H1 (cell line): ENCODE data around the gene TAAR8.

Source experiments
- ATF2 ChIP-seq: IDR thresholded peaks from 2 replicates; pipeline ENCODE4 v1.6.1; 2012; ENCODE audit warnings: low read length, inconsistent platforms
- EP300 ChIP-seq, 2 experiments: IDR thresholded peaks; 1 replicate in 1 of 2; 2 replicates in 1 of 2; pipeline ENCODE4 v1.6.1; 2011 to 2012; ENCODE audit warnings: low read depth in 2 of 2, low read length in 2 of 2, mild to moderate bottlenecking in 2 of 2, borderline replicate concordance in 1 of 2, inconsistent platforms in 1 of 2, moderate library complexity in 1 of 2
- EZH2 ChIP-seq: fragments of 200-600 bp; sonication (generic); IDR thresholded peaks from 2 replicates; pipeline ENCODE4 v1.7.1; 2012; ENCODE audit warnings: low read depth, mild to moderate bottlenecking, moderate library complexity, low read length, inconsistent platforms; ENCODE audit not compliant: severe bottlenecking
- GABPA ChIP-seq: IDR thresholded peaks from 2 replicates; pipeline ENCODE4 v1.6.1; 2011; ENCODE audit warnings: mild to moderate bottlenecking, low read length, moderate library complexity, borderline replicate concordance; ENCODE audit not compliant: insufficient read depth
- HDAC6 ChIP-seq: IDR thresholded peaks from one replicate; pipeline ENCODE4 v1.7.1; 2012; ENCODE audit warnings: low read depth, mild to moderate bottlenecking, inconsistent platforms, low read length, moderate library complexity
- JUN ChIP-seq: IDR thresholded peaks from 2 replicates; pipeline ENCODE4 v1.6.1; 2011; ENCODE audit warnings: low read depth, mild to moderate bottlenecking, improper control_type of control experiment, low read length
- JUND ChIP-seq: IDR thresholded peaks from 2 replicates; pipeline ENCODE4 v1.6.1; 2011; ENCODE audit warnings: mild to moderate bottlenecking, improper control_type of control experiment, low read length
- MAX ChIP-seq: IDR thresholded peaks from 2 replicates; pipeline ENCODE4 v1.6.1; 2012; ENCODE audit warnings: inconsistent platforms
- NRF1 ChIP-seq: IDR thresholded peaks from 2 replicates; pipeline ENCODE4 v1.6.1; 2011; ENCODE audit warnings: mild to moderate bottlenecking, low read depth, low read length, improper control_type of control experiment
- TF ChIP-seq, protein P1 (sequence below), 3 experiments: IDR thresholded peaks; 1 replicate in 2 of 3; 2 replicates in 1 of 3; pipeline versions ENCODE4 v1.5.1 to v1.6.1; 2011; ENCODE audit warnings: low read length in 3 of 3, mild to moderate bottlenecking in 3 of 3, inconsistent platforms in 2 of 3, low read depth in 1 of 3, moderate library complexity in 1 of 3; ENCODE audit not compliant: insufficient read depth in 1 of 3; ENCODE audit errors: control extremely low read depth in 1 of 3
- TF ChIP-seq, protein P2 (sequence below): IDR thresholded peaks from 2 replicates; pipeline ENCODE4 v1.6.1; 2011; ENCODE audit warnings: low read depth, mild to moderate bottlenecking, low read length; ENCODE audit not compliant: insufficient read depth

- TF ChIP-seq ATF2 (no peak), EZH2 (no peak), MAX (no peak), EP300 (IDR thresholded peaks at IDR 0.05; ENCODE audit: borderline replicate concordance in 1 of 2, low read depth in 2 of 2, low read length in 2 of 2) (no peak), HDAC6 (no peak), JUN (no peak), NRF1 (no peak), GABPA (no peak), JUND (no peak)
- TF ChIP-seq, protein P1, sequence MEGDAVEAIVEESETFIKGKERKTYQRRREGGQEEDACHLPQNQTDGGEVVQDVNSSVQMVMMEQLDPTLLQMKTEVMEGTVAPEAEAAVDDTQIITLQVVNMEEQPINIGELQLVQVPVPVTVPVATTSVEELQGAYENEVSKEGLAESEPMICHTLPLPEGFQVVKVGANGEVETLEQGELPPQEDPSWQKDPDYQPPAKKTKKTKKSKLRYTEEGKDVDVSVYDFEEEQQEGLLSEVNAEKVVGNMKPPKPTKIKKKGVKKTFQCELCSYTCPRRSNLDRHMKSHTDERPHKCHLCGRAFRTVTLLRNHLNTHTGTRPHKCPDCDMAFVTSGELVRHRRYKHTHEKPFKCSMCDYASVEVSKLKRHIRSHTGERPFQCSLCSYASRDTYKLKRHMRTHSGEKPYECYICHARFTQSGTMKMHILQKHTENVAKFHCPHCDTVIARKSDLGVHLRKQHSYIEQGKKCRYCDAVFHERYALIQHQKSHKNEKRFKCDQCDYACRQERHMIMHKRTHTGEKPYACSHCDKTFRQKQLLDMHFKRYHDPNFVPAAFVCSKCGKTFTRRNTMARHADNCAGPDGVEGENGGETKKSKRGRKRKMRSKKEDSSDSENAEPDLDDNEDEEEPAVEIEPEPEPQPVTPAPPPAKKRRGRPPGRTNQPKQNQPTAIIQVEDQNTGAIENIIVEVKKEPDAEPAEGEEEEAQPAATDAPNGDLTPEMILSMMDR (IDR thresholded peaks at IDR 0.05; ENCODE audit: control extremely low read depth in 1 of 3, insufficient read depth in 1 of 3, low read depth in 1 of 3, low read length in 3 of 3) = no peak
- TF ChIP-seq, protein P2, sequence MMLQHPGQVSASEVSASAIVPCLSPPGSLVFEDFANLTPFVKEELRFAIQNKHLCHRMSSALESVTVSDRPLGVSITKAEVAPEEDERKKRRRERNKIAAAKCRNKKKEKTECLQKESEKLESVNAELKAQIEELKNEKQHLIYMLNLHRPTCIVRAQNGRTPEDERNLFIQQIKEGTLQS = no peak
Observed at GRCh38 chr6:132548746-132549463, 3.6 kb upstream of the TAAR8 start.
